Mesodermal cell (in vitro differentiated cells): ENCODE measurements around the gene MCC.
A peak's percentile ranks its signal among the peaks of the same experiment; 100 is the strongest.

Experiments
- H3K27ac ChIP-seq: 2 replicates; pipeline ENCODE4 v1.7.0; 2013; ENCODE audit warnings: mild to moderate bottlenecking, low read depth, low read length, moderate library complexity; ENCODE audit not compliant: severe bottlenecking
- H3K36me3 ChIP-seq: 2 replicates; pipeline ENCODE4 v1.7.1; 2013; ENCODE audit warnings: mild to moderate bottlenecking, low read length, moderate library complexity; ENCODE audit not compliant: control insufficient read depth, insufficient read depth
- H3K4me1 ChIP-seq: one replicate; pipeline ENCODE4 v1.7.1; 2013; ENCODE audit warnings: mild to moderate bottlenecking, low read length; ENCODE audit not compliant: insufficient read depth, control insufficient read depth, poor library complexity, severe bottlenecking
- H3K4me3 ChIP-seq: 2 replicates; pipeline ENCODE4 v1.7.0; 2013; ENCODE audit warnings: low read length, control low read depth, mild to moderate bottlenecking; ENCODE audit not compliant: insufficient read depth, poor library complexity, severe bottlenecking; ENCODE audit errors: extremely low read depth
- H3K9me3 ChIP-seq: 2 replicates; pipeline ENCODE4 v1.7.1; 2013; ENCODE audit warnings: mild to moderate bottlenecking, low read length, moderate library complexity; ENCODE audit not compliant: control insufficient read depth
- WGBS, 2 experiments: methylation state at CpG; one replicate each; pipeline ENCODE4 v1.1.5; 2013; ENCODE audit warnings: missing lambda C conversion rate in 2 of 2; ENCODE audit not compliant: insufficient coverage in 2 of 2; 5-methylcytosine and 5-hydroxymethylcytosine counted together

The MCC gene

DNA sequence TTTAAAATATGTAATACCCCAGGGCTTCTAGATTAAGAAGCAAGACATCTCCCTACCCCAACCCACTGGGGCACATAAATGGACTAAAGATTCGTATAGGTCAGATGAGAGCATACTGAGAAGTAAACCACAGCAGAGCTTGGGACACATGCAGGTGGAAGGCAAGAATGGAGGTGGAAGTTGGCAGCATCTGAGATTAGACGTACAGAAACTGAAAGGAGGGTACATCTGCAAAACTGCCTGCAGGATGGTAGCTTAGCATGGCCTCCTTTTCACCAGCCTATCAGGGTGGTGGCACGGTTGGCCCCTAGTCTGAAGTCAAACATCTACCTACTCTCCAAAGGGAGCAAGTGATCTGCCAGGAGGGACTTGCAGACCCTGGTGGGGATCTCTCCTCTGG, 235.2 kb downstream of the MCC start:
- Histone ChIP-seq H3K4me1 (peaks cover 4% of the 10 kb centered on the region), H3K36me3 (no peaks in the 10 kb centered on the region), H3K9me3 (no peaks in the 10 kb centered on the region), H3K4me3 (no peak overlapping the region), H3K27ac (no peak overlapping the region)
- 100% methylated on average over 2 to 3 of the region's 3 CpGs for WGBS, 2 experiments

DNA sequence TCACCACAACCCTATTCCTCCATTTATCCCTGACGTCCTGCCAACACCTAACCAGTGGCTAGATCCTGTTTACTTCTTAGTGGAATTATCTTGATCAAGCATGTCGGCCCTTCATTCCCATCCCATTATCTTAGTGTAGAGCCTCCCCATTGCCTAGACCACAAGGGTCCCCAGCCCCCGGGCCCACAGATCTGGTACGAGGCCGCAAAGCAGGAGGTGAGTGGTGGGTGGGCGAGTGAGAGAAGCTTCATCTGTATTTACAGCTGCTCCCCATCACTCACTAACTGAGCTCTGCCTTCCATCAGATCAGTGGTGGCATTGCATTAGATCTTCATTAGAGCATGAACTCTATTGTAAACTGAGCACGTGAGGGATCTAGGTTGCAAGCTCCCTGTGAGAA, 236.2 kb downstream of the MCC start:
- peaks cover 4% of the 10 kb centered on the region for H3K4me1 ChIP-seq
- WGBS, 2 experiments, result 95 to 100% methylated on average over 2 to 3 of the region's 7 CpGs

DNA sequence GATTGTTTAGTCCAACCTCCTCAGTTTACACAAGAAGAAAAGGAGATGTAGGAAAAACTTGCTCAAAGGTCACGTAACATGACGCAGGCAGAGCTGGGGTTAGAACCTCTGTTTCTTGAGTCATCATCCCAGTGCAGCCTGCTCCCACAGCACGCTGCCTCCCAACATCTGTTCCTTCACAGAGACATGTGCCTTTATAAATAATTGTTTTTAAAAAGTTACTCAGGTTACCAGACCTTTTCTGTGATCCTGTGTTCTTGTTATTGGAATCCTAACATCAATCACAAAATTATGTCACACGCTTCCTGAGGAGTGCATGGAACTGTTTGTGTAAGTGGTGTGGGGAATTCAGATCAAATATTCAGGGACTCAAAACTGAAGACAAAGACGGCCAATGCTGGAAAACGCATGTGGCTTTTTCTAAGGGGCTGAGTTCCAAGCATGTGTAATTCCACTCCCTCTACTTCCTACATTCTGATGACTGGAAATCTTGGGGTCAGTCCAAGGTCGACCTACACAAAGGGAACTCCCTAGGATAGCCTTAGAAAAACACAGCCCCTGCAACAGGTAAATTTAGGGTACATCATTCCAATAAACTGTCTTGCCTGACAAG, 237.8 kb downstream of the MCC start:
- 38 to 77% methylated on average over 1 to 4 of the region's 7 CpGs for WGBS, 2 experiments
- Histone ChIP-seq H3K27ac (no peak overlapping the region), H3K4me3 (no peak overlapping the region)

More for the DNA sequence above, 236.2 kb downstream of the MCC start:
- H3K36me3 ChIP-seq, result no peaks in the 10 kb centered on the region
- no peak overlapping the region for H3K27ac ChIP-seq
- no peak overlapping the region for H3K4me3 ChIP-seq
- no peaks in the 10 kb centered on the region for H3K9me3 ChIP-seq

DNA sequence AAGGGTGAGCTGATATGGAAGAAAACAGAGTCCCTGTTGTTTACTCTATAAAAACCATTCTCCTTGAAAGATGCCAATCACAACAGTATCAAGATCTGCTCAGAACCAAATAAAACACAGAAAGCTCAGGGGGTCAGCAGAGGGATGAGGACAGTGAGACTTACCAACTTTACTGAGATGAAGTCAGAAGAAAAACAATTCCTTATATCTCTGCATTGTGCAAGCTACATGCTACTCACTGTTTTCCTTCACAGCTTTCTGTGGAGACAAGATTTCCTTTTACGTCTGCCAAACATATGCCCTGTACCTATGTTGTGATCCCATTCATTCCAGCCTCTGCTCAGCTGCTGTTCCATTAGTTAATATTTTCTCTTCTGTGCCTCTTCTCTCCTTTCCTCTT, 239.0 kb downstream of the MCC start:
- Histone ChIP-seq H3K36me3 (no peaks in the 10 kb centered on the region), H3K4me1 (peaks cover 12% of the 10 kb centered on the region), H3K4me3 (no peak overlapping the region), H3K27ac (no peak overlapping the region), H3K9me3 (no peaks in the 10 kb centered on the region)
- WGBS, 2 experiments, result 92 to 95% methylated on average over 1 of the region's 1 CpG

More for the DNA sequence above, 237.8 kb downstream of the MCC start:
- Histone ChIP-seq H3K9me3 (no peaks in the 10 kb centered on the region), H3K4me1 (peaks cover 12% of the 10 kb centered on the region), H3K36me3 (no peaks in the 10 kb centered on the region)

DNA sequence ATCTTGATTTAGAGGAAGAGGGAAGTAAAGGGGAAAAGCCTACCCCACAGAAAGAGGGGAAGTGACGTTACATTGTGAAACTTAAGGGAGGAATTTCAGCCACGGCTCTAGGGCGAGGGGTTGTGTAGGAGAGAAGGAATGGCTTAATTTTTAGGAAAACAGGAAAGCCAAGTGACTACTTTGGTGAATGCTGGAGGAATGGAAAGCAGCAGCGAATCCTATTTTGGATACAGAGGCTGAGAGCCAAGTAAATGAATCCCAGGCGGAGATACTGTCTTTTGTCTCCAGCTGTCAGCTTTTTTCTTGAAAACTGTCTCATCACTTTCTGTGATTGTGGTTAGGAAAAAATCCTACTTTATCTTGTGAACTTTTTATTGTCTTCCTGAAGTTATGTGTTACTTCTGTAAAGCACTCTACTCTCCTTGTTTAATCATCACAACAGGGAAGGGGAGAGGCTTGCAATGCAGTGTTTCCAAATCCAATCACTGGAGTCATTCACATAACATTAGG, 241.8 kb downstream of the MCC start:
- Histone ChIP-seq H3K4me3 (no peak overlapping the region), H3K4me1 (peaks cover 17% of the 10 kb centered on the region)
- WGBS, 2 experiments, result 70 to 73% methylated on average over 5 of the region's 5 CpGs

DNA sequence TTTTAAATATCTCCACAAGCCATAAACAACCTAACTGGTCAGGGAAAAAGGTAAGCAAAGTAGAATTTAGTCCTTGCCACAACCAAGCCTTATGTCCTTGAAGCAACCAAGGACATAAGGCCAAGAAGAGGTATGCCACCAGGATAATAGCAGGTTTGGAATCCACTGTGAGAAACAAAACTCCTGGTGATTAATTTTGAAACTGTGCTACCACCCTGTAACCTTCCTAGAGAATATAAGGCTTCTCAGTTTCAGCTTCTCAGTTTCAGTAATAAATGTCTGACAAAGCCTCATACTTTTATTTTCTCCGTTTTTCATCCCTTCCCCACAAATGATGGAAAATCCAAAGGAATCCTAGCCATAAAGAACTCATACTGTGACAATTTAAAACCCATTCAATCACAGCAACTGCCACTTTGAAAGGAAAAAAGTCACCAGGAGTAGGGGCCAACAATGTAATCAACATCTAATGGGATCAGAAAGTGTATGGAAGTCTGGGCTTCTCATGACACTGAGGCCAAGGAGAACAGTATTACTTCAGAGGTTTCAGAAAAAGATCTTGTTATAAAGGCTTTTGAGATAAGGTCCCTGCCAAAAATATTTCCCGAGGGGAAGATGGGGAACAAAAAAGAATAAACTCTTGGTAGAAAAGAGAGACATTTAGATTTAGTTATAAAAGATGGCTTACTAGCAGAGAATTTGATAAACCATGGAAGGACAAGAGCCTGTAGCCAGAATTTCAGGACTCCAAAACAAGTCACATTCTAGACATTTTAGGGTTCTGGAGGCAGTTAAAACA, 242.6 kb downstream of the MCC start:
- H3K4me1 ChIP-seq, result peaks cover 17% of the 10 kb centered on the region
- no peaks in the 10 kb centered on the region for H3K36me3 ChIP-seq
- peak overlapping the region; percentile 66 for H3K27ac ChIP-seq
- 34 to 58% methylated on average over 2 of the region's 2 CpGs for WGBS, 2 experiments
- no peaks in the 10 kb centered on the region for H3K9me3 ChIP-seq
- no peak overlapping the region for H3K4me3 ChIP-seq

More for the DNA sequence above, 241.8 kb downstream of the MCC start:
- H3K36me3 ChIP-seq, result no peaks in the 10 kb centered on the region
- H3K27ac ChIP-seq, result peak overlapping the region; percentile 66
- no peaks in the 10 kb centered on the region for H3K9me3 ChIP-seq

DNA sequence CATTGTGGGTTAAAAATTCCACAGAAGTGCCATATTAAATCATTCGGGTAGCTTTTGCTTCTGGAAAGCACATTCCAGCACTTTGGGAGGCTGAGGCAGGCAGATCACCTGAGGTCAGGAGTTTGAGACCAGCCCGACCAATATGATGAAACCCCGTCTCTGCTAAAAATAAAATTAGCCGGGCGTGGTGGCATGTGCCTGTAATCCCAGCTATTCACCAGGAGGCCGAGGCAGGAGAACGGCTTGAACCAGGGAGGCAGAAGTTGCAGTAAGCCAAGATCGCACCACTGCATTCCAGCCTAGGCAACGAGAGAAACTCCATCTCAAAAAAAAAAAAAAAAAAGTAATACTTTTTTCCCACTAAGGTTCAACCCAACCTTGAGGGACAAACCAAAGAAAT, 243.3 kb downstream of the MCC start:
- 78 to 81% methylated on average over 9 of the region's 9 CpGs for WGBS, 2 experiments
- Histone ChIP-seq H3K27ac (no peak overlapping the region), H3K36me3 (no peaks in the 10 kb centered on the region), H3K9me3 (no peaks in the 10 kb centered on the region), H3K4me1 (peaks cover 13% of the 10 kb centered on the region), H3K4me3 (no peak overlapping the region)

DNA sequence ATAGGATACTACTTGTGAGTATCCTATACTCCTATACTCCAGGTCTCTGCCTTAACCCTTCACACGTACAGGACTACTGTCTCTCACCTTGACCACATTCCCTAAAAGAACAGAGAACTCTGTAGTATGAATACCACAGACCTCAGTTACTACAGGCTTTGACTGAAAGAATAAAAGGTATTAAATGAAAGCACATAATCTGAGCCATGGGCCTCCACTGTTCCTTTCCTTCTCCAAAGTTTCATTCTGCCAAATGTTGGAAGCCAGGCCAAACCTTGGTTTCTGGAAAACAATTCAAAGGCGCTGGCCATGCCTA, 244.9 kb downstream of the MCC start:
- Histone ChIP-seq H3K4me3 (no peak overlapping the region), H3K36me3 (no peaks in the 10 kb centered on the region), H3K9me3 (no peaks in the 10 kb centered on the region), H3K4me1 (peaks cover 13% of the 10 kb centered on the region), H3K27ac (no peak overlapping the region)
- 0% methylated on average over 1 of the region's 2 CpGs for WGBS, 2 experiments

DNA sequence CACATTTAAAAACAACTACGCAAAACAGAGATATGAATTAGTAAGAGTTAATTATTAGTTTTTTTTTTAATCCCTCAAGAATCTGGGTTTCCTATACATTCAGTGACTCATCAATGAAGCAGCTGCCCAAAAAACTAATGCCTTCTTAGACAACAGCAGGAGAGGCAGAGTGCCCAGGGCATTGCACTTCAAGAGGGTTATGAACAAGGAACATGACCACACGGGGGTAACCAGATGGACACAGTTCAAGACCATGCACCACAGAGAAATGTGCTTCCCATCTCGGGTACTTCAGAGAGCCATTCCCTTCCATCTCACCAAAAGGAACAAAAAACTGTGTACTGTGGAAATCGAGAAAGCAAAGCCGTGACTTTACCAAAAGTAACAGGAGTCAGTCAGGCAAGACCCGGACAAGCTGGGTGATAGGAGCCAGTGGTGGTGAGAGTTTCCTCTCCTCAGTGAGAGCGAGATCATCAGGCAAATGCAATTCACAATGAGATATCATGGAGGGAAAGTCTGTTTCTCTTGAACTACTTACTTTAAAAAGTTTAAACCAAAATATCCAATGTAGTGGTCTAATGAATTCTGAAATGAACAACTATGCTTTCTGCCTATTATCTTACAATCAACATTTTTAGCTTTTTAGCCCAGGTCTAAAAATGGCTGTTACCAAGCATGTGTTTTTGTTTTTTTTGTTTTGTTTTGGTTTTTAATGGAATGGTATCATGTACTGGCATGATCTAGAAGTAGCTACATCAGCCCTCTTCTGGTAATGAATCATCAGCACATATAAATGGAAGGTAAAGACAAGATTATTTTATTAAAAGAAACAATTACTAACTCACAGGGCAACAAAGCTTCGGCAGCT, 245.5 kb downstream of the MCC start:
- WGBS, 2 experiments, result 69 to 80% methylated on average over 4 to 5 of the region's 8 CpGs
- peaks cover 19% of the 10 kb centered on the region for H3K4me1 ChIP-seq
- H3K36me3 ChIP-seq, result no peaks in the 10 kb centered on the region
- no peak overlapping the region for H3K4me3 ChIP-seq
- no peak overlapping the region for H3K27ac ChIP-seq
- no peaks in the 10 kb centered on the region for H3K9me3 ChIP-seq

DNA sequence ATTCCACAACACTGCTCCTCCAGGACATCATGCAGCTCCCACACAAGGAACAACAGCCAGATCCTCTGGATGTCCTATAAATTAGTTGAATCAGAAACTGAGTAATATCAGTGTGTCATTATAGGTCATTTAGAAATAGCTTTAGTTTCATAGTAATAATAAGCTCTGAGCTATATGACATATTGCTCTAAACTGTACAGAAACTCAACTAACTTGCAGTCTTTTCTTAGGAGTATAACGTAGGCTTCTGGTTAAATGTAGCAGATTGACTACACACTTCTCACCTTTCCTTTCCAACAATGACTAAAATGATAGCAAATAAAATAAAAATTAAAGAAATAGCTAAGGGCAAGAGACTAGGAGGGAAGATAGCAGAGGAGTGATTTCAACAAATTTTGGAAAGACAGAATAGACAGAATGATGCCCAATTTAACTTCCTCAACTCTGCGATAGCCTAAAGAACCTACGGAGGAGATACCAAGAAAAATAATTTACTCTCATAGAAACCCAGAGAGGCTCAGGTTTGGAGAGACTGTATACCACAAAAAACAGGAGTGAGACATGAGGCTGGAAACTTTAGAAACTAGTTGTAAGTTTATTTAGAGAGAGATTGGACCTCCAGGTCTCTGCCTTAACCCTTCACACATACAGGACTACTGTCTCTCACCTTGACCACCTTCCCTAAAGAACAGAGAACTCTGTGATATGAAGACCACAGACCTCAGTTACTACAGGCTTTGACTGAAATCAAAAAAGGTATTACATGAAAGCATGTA, 247.1 kb downstream of the MCC start:
- WGBS, 2 experiments, result no CpG with 5 or more reads among the region's 3 CpGs
- H3K27ac ChIP-seq, result no peak overlapping the region
- H3K4me1 ChIP-seq, result peaks cover 24% of the 10 kb centered on the region
- H3K36me3 ChIP-seq, result no peaks in the 10 kb centered on the region
- no peak overlapping the region for H3K4me3 ChIP-seq
- no peaks in the 10 kb centered on the region for H3K9me3 ChIP-seq
